HEK293 (cell line): ENCODE data around the gene PIP5K1B.

Experiments used
- CTCF ChIA-PET: fragments of 350-600 bp; formaldehyde crosslinking; extraction: SDS; loops from one replicate; lab custom pipeline; 2021; ENCODE audit warnings: antibody characterized with exemption; lab: Yijun Ruan, JAX
- POLR2A ChIA-PET: fragments of 300-600 bp; formaldehyde crosslinking; extraction: SDS; loops from one replicate; lab custom pipeline; 2020; ENCODE audit warnings: antibody characterized with exemption, inconsistent platforms; lab: Yijun Ruan, JAX
- H3K27ac ChIP-seq: fragments of 200-500 bp; sonication (Bioruptor generic); 2 replicates; pipeline ENCODE4 v1.5.1; 2014; ENCODE audit warnings: low read depth, low read length, control low read depth, inconsistent platforms; ENCODE audit errors: extremely low read depth
- H3K36me3 ChIP-seq, 2 experiments: fragments of 200-500 bp in 1 of 2; sonication (Bioruptor generic) in 1 of 2; 1 replicate in 1 of 2; 2 replicates in 1 of 2; pipeline ENCODE4 v1.5.1; 2014 to 2017; ENCODE audit warnings: inconsistent platforms in 2 of 2, low read length in 2 of 2; ENCODE audit not compliant: control insufficient read depth in 2 of 2, insufficient read depth in 1 of 2
- H3K4me1 ChIP-seq: fragments of 200-500 bp; sonication (Bioruptor generic); 2 replicates; pipeline ENCODE4 v1.5.1; 2014; ENCODE audit warnings: mild to moderate bottlenecking, low read length, inconsistent platforms; ENCODE audit not compliant: control insufficient read depth, insufficient read depth
- H3K4me3 ChIP-seq: 2 replicates; pipeline ENCODE4 v1.5.1; 2011; ENCODE audit warnings: low read depth, mild to moderate bottlenecking, control low read depth, low read length, moderate library complexity
- H3K9me3 ChIP-seq: fragments of 200-500 bp; sonication (Bioruptor generic); 2 replicates; pipeline ENCODE4 v1.5.1; 2014; ENCODE audit warnings: low read depth, low read length, inconsistent platforms; ENCODE audit not compliant: control insufficient read depth, insufficient read depth
- BCL11A ChIP-seq: fragments of 450-650 bp; formaldehyde crosslinking; IDR thresholded peaks from 2 replicates; pipeline ENCODE4 v1.5.1; 2016; ENCODE audit warnings: low read depth, missing biosample characterization, missing genetic modification characterization
- GLI4 ChIP-seq: fragments of 450-650 bp; formaldehyde crosslinking; IDR thresholded peaks from 2 replicates; pipeline ENCODE4 v1.5.1; 2016; ENCODE audit warnings: missing biosample characterization, missing genetic modification characterization
- HIC1 ChIP-seq: fragments of 450-650 bp; formaldehyde crosslinking; IDR thresholded peaks from 2 replicates; pipeline ENCODE4 v1.5.1; 2016; ENCODE audit warnings: missing biosample characterization, missing genetic modification characterization
- KLF9 ChIP-seq: fragments of 450-650 bp; formaldehyde crosslinking; IDR thresholded peaks from 2 replicates; pipeline ENCODE4 v1.5.1; 2016; ENCODE audit warnings: missing biosample characterization, missing genetic modification characterization, low read depth
- PRDM10 ChIP-seq: fragments of 450-650 bp; formaldehyde crosslinking; IDR thresholded peaks from 2 replicates; pipeline ENCODE4 v1.5.1; 2016; ENCODE audit warnings: missing biosample characterization, missing genetic modification characterization
- PRDM4 ChIP-seq: fragments of 450-650 bp; formaldehyde crosslinking; IDR thresholded peaks from 2 replicates; pipeline ENCODE4 v1.5.1; 2017; ENCODE audit warnings: missing biosample characterization, missing genetic modification characterization
- PRDM6 ChIP-seq: fragments of 450-650 bp; formaldehyde crosslinking; IDR thresholded peaks from 2 replicates; pipeline ENCODE4 v1.5.1; 2017; ENCODE audit warnings: missing biosample characterization, missing genetic modification characterization
- SALL2 ChIP-seq: fragments of 450-650 bp; formaldehyde crosslinking; IDR thresholded peaks from 2 replicates; pipeline ENCODE4 v1.5.0; 2017; ENCODE audit warnings: missing biosample characterization, mild to moderate bottlenecking, missing genetic modification characterization, borderline replicate concordance
- SETDB1 ChIP-seq: IDR thresholded peaks from one replicate; pipeline ENCODE4 v1.6.1; 2017; ENCODE audit warnings: mild to moderate bottlenecking, low read length, moderate library complexity, mixed read lengths; ENCODE audit not compliant: insufficient read length
- ZNF140 ChIP-seq: fragments of 450-650 bp; formaldehyde crosslinking; IDR thresholded peaks from 2 replicates; pipeline ENCODE4 v1.5.1; 2016; ENCODE audit warnings: missing biosample characterization, missing genetic modification characterization
- ZNF16 ChIP-seq: fragments of 450-650 bp; formaldehyde crosslinking; IDR thresholded peaks from 2 replicates; pipeline ENCODE4 v1.5.1; 2016; ENCODE audit warnings: low read depth, missing biosample characterization, missing genetic modification characterization
- ZNF184 ChIP-seq: fragments of 450-650 bp; IDR thresholded peaks from 2 replicates; pipeline ENCODE4 v1.5.1; 2018; ENCODE audit warnings: missing biosample characterization, mild to moderate bottlenecking, missing genetic modification characterization
- ZNF19 ChIP-seq: fragments of 450-650 bp; formaldehyde crosslinking; IDR thresholded peaks from 2 replicates; pipeline ENCODE4; 2016; ENCODE audit warnings: missing biosample characterization, missing genetic modification characterization, low read depth
- ZNF23 ChIP-seq: fragments of 450-650 bp; formaldehyde crosslinking; IDR thresholded peaks from 2 replicates; pipeline ENCODE4 v1.5.1; 2016; ENCODE audit warnings: missing biosample characterization, missing genetic modification characterization, borderline replicate concordance
- ZNF24 ChIP-seq: fragments of 450-650 bp; formaldehyde crosslinking; IDR thresholded peaks from 2 replicates; pipeline ENCODE4 v1.5.1; 2016; ENCODE audit warnings: missing biosample characterization, missing genetic modification characterization
- ZNF501 ChIP-seq: fragments of 450-650 bp; formaldehyde crosslinking; IDR thresholded peaks from 2 replicates; pipeline ENCODE4 v1.5.1; 2016; ENCODE audit warnings: missing biosample characterization, missing genetic modification characterization
- ZNF544 ChIP-seq: fragments of 450-650 bp; formaldehyde crosslinking; IDR thresholded peaks from 2 replicates; pipeline ENCODE4 v1.5.0; 2017; ENCODE audit warnings: missing biosample characterization, missing genetic modification characterization
- ZNF596 ChIP-seq: fragments of 450-650 bp; IDR thresholded peaks from 2 replicates; pipeline ENCODE4 v1.5.0; 2018; ENCODE audit warnings: missing biosample characterization, mild to moderate bottlenecking, missing genetic modification characterization, moderate library complexity
- ZNF600 ChIP-seq: fragments of 450-650 bp; formaldehyde crosslinking; IDR thresholded peaks from 2 replicates; pipeline ENCODE4 v1.5.1; 2016; ENCODE audit warnings: missing biosample characterization, missing genetic modification characterization
- ZNF660 ChIP-seq: fragments of 450-650 bp; IDR thresholded peaks from 2 replicates; pipeline ENCODE4 v1.5.1; 2018; ENCODE audit warnings: missing biosample characterization, mild to moderate bottlenecking, missing genetic modification characterization
- ZNF76 ChIP-seq: fragments of 450-650 bp; formaldehyde crosslinking; IDR thresholded peaks from 2 replicates; pipeline ENCODE4; 2016; ENCODE audit warnings: low read depth, missing biosample characterization, missing genetic modification characterization, borderline replicate concordance
- ZNF768 ChIP-seq: fragments of 450-650 bp; formaldehyde crosslinking; IDR thresholded peaks from 2 replicates; pipeline ENCODE4 v1.5.1; 2018; ENCODE audit warnings: missing biosample characterization, mild to moderate bottlenecking, missing genetic modification characterization
- ZNF785 ChIP-seq: fragments of 450-650 bp; formaldehyde crosslinking; IDR thresholded peaks from 2 replicates; pipeline ENCODE4 v1.5.1; 2016; ENCODE audit warnings: missing biosample characterization, missing genetic modification characterization
- ZNF843 ChIP-seq: fragments of 450-650 bp; formaldehyde crosslinking; IDR thresholded peaks from 2 replicates; pipeline ENCODE4 v1.5.1; 2016; ENCODE audit warnings: missing biosample characterization, missing genetic modification characterization
- ZSCAN23 ChIP-seq: fragments of 450-650 bp; formaldehyde crosslinking; IDR thresholded peaks from 2 replicates; pipeline ENCODE4 v1.5.1; 2016; ENCODE audit warnings: missing biosample characterization, missing genetic modification characterization

Gene PIP5K1B

GRCh38 chr9:68997666-68998065 is 292.6 kb downstream of the PIP5K1B start (continued):
- TF ChIP-seq ZNF596 (tag by site-specific recombination): no peak
- TF ChIP-seq ZNF23 (tag by site-specific recombination): no peak
- no peak for TF ChIP-seq ZNF184 (tag by site-specific recombination)
- no peak for TF ChIP-seq ZSCAN23 (tag by site-specific recombination)
- no peak for TF ChIP-seq GLI4 (tag by site-specific recombination)
- no peak for TF ChIP-seq ZNF16 (tag by site-specific recombination)

GRCh38 chr9:68998385-68998784 is 293.3 kb downstream of the PIP5K1B start:
- Histone ChIP-seq H3K9me3 (no peaks in the 10 kb centered on the region), H3K36me3 (no peaks in the 10 kb centered on the region), H3K27ac (no peak overlapping the region), H3K4me3 (no peak overlapping the region), H3K4me1 (no peaks in the 10 kb centered on the region)
- POLR2A ChIA-PET: interaction anchor here (1.0 to 1.1 kb wide), 2 partner anchors 14 to 294 kb away, joined by 3 read pairs; partner anchors contain the start of gene PIP5K1B
- TF ChIP-seq PRDM6 (tag by site-specific recombination) (no peak), PRDM10 (tag by site-specific recombination) (no peak), HIC1 (tag by site-specific recombination) (no peak), ZNF843 (tag by site-specific recombination) (no peak), ZNF544 (tag by site-specific recombination) (no peak), SETDB1 (no peak), ZNF140 (tag by site-specific recombination) (no peak), KLF9 (no peak), ZNF660 (tag by site-specific recombination) (no peak), BCL11A (tag by site-specific recombination) (no peak), ZNF785 (tag by site-specific recombination) (no peak)
- CTCF ChIA-PET: interaction anchor here (0.6 to 6.0 kb wide), 5 partner anchors 30 to 492 kb away, joined by 3 to 71 read pairs (median 3); no protein-coding TSS in a partner anchor

GRCh38 chr9:68998812-68999211 is 293.8 kb downstream of the PIP5K1B start:
- ChIA-PET CTCF (interaction anchor here (0.7 to 6.0 kb wide), 16 partner anchors 15 to 430 kb away, joined by 3 to 71 read pairs (median 5); no protein-coding TSS in a partner anchor), POLR2A (no interaction called here)
- H3K9me3 ChIP-seq: no peaks in the 10 kb centered on the region
- H3K36me3 ChIP-seq: no peaks in the 10 kb centered on the region
- no peak overlapping the region for H3K27ac ChIP-seq
- no peak overlapping the region for H3K4me3 ChIP-seq
- no peaks in the 10 kb centered on the region for H3K4me1 ChIP-seq
- TF ChIP-seq ZNF76 (tag by site-specific recombination) (no peak), ZNF501 (tag by site-specific recombination) (no peak), ZNF600 (no peak), PRDM4 (tag by site-specific recombination) (no peak), ZNF768 (tag by site-specific recombination) (no peak), ZNF184 (tag by site-specific recombination) (no peak), GLI4 (tag by site-specific recombination) (no peak), SALL2 (tag by site-specific recombination) (no peak), ZNF19 (tag by site-specific recombination) (no peak), ZNF24 (tag by site-specific recombination) (no peak)
